Measurements from ENCODE around the gene UBE2M. TPM values are rescaled to one million over a fixed set of nuclear protein-coding genes. Genes with fewer than 3 reads are reported as not detected.

Gene UBE2M
- total and polyA plus RNA-seq, 2 experiments from 2014 or later = 8.7 to 60.3 TPM

GRCh38 chr19:58575183-58576041, 17.0 kb upstream of the UBE2M start:
- DNase-seq = peak; percentile 98
- Histone ChIP-seq H3K4me2 (ENCODE audit: unreplicated experiment) (peak overlapping the region; percentile 80), H3K36me3 (ENCODE audit: low read depth) (no peaks in the 10 kb centered on the region), H3K9ac (peak overlapping the region; percentile 91), H3K4me1 (ENCODE audit: insufficient read depth) (peaks cover 15% of the 10 kb centered on the region; the same call in 1 of the 2 replicates), H3K79me2 (ENCODE audit: insufficient read depth) (peaks cover 50% of the 10 kb centered on the region), H4K20me1 (ENCODE audit: insufficient read depth) (no peaks in the 10 kb centered on the region), H3K27me3 (replicated peaks; ENCODE audit: insufficient read depth) (no peaks in the 10 kb centered on the region), H3K9me3 (ENCODE audit: low read depth) (no peaks in the 10 kb centered on the region), H3K27ac (peak overlapping the region; percentile 94), H2AFZ (peak overlapping the region; percentile 81), H3K4me3 (peak overlapping the region; percentile 88), H3F3A (ENCODE audit: insufficient read depth) (peaks cover 20% of the 10 kb centered on the region), H3K9me2 (ENCODE audit: insufficient read depth) (no peaks in the 10 kb centered on the region)
- in situ Hi-C loops (cut with MboI) = no loop called here
- TF ChIP-seq EZH2phosphoT487 (IDR thresholded peaks at IDR 0.05; ENCODE audit: insufficient read depth, low read depth) (no peak), EZH2 (IDR thresholded peaks at IDR 0.05; ENCODE audit: insufficient read depth, poor library complexity, severe bottlenecking) (no peak)
- WGBS, 2 experiments (ENCODE audit: low coverage in 1 of 2, low lambda C conversion rate in 2 of 2, missing lambda C conversion rate in 2 of 2) = 1% methylated on average over 58 to 64 of the region's 66 CpGs

GRCh38 chr19:58573658-58574164, 15.3 kb upstream of the UBE2M start:
- peaks cover 12% of the 10 kb centered on the region for H3F3A ChIP-seq (ENCODE audit: insufficient read depth)
- WGBS, 2 experiments (ENCODE audit: low coverage in 1 of 2, low lambda C conversion rate in 2 of 2, missing lambda C conversion rate in 2 of 2) = 1% methylated on average over 17 to 20 of the region's 20 CpGs
- H3K4me1 ChIP-seq (ENCODE audit: insufficient read depth) = peaks cover 12% of the 10 kb centered on the region; the same call in 1 of the 2 replicates
- H3K79me2 ChIP-seq (ENCODE audit: insufficient read depth) = peaks cover 33% of the 10 kb centered on the region
- no peaks in the 10 kb centered on the region for H3K27me3 ChIP-seq (replicated peaks; ENCODE audit: insufficient read depth)
- peak overlapping the region; percentile 83 for H2AFZ ChIP-seq
- H3K9me2 ChIP-seq (ENCODE audit: insufficient read depth) = no peaks in the 10 kb centered on the region
- TF ChIP-seq EZH2 (IDR thresholded peaks at IDR 0.05; ENCODE audit: insufficient read depth, poor library complexity, severe bottlenecking) = no peak
- no peak for TF ChIP-seq EZH2phosphoT487 (IDR thresholded peaks at IDR 0.05; ENCODE audit: insufficient read depth, low read depth)
- H3K36me3 ChIP-seq (ENCODE audit: low read depth) = no peaks in the 10 kb centered on the region
- peak overlapping the region; percentile 91 for H3K9ac ChIP-seq
- in situ Hi-C loops (cut with MboI) = no loop called here
- peak overlapping the region; percentile 88 for H3K4me3 ChIP-seq
- H3K4me2 ChIP-seq (ENCODE audit: unreplicated experiment) = peak overlapping the region; percentile 91
- H3K27ac ChIP-seq = peak overlapping the region; percentile 94
- H4K20me1 ChIP-seq (ENCODE audit: insufficient read depth) = no peaks in the 10 kb centered on the region
- H3K9me3 ChIP-seq (ENCODE audit: low read depth) = no peaks in the 10 kb centered on the region
- no peak for DNase-seq

GRCh38 chr19:58572818-58573657, 14.6 kb upstream of the UBE2M start, which contains the start of gene MZF1:
MZF1 (minus strand) TSS chr19:58573335; CDS start chr19:58571389, 1,946 bp downstream.
- Histone ChIP-seq H3K79me2 (ENCODE audit: insufficient read depth) (peaks cover 26% of the 10 kb centered on the region), H3K27me3 (replicated peaks; ENCODE audit: insufficient read depth) (no peaks in the 10 kb centered on the region), H3K9me2 (ENCODE audit: insufficient read depth) (no peaks in the 10 kb centered on the region), H3K4me3 (peak within 1 kb of the TSS; percentile 88), H4K20me1 (ENCODE audit: insufficient read depth) (no peaks in the 10 kb centered on the region), H3K36me3 (ENCODE audit: low read depth) (no peaks in the 10 kb centered on the region), H3K9me3 (ENCODE audit: low read depth) (no peaks in the 10 kb centered on the region), H3K4me1 (ENCODE audit: insufficient read depth) (peaks cover 8% of the 10 kb centered on the region; the same call in 1 of the 2 replicates), H3K27ac (peak within 1 kb of the TSS; percentile 94), H3F3A (ENCODE audit: insufficient read depth) (peaks cover 11% of the 10 kb centered on the region), H3K4me2 (ENCODE audit: unreplicated experiment) (peak within 1 kb of the TSS; percentile 96), H3K9ac (peak within 1 kb of the TSS; percentile 91), H2AFZ (peak within 1 kb of the TSS; percentile 83)
- peak; percentile 100 for DNase-seq
- TF ChIP-seq EZH2phosphoT487 (IDR thresholded peaks at IDR 0.05; ENCODE audit: insufficient read depth, low read depth) = no peak
- TF ChIP-seq EZH2 (IDR thresholded peaks at IDR 0.05; ENCODE audit: insufficient read depth, poor library complexity, severe bottlenecking) = no peak
- 1% methylated on average over 54 to 75 of the region's 75 CpGs for WGBS, 2 experiments (ENCODE audit: low coverage in 1 of 2, low lambda C conversion rate in 2 of 2, missing lambda C conversion rate in 2 of 2)
- in situ Hi-C loops (cut with MboI) = no loop called here

Measured in GM23248 (cell line).